HG03064 (cell line): ENCODE data around the gene DPEP2NB.
"Not testable (repeated sequence)": the region's sequence is repeated elsewhere in the genome, so short reads cannot be mapped to it uniquely, and the experiment has no call there.

Source experiments
- ATAC-seq: cut with Tn5 transposase; IDR thresholded peaks from one replicate; pipeline ENCODE4 v1.9.1; 2021; ENCODE audit warnings: low read depth; ENCODE audit not compliant: unreplicated experiment

DPEP2NB gene

GRCh38 chr16:67987460-67988160, 28.1 kb downstream of the DPEP2NB start:
- ATAC-seq = no peak

GRCh38 chr16:67986949-67987348, 28.8 kb downstream of the DPEP2NB start:
- ATAC-seq = no peak

GRCh38 chr16:67982011-67982696, 33.6 kb downstream of the DPEP2NB start:
- no peak for ATAC-seq

- ATAC-seq = no peak
Observed at GRCh38 chr16:67979955-67980678, 35.6 kb downstream of the DPEP2NB start, which contains the start of gene DPEP3. Gene DPEP3 (minus strand): TSS chr16:67980499. CDS start chr16:67980380, 119 bp downstream.

- ATAC-seq = no peak
Observed at GRCh38 chr16:67977469-67978227, 38.1 kb downstream of the DPEP2NB start.

GRCh38 chr16:67977005-67977404, 38.7 kb downstream of the DPEP2NB start:
- no peak for ATAC-seq

GRCh38 chr16:67976205-67976604, 39.5 kb downstream of the DPEP2NB start:
- ATAC-seq = no peak

GRCh38 chr16:67975321-67976105, 40.2 kb downstream of the DPEP2NB start:
- ATAC-seq = no peak

- ATAC-seq = not testable (repeated sequence)
Observed at GRCh38 chr16:67972285-67972684, 43.4 kb downstream of the DPEP2NB start.

GRCh38 chr16:67971111-67971510, 44.6 kb downstream of the DPEP2NB start:
- no peak for ATAC-seq

- no peak for ATAC-seq
Observed at GRCh38 chr16:67969254-67970039, 46.3 kb downstream of the DPEP2NB start.

GRCh38 chr16:67968400-67969253, 47.1 kb downstream of the DPEP2NB start, which contains the start of gene SLC12A4:
Gene SLC12A4 (minus strand): TSS chr16:67968637. CDS start chr16:67968553, 84 bp downstream.
- ATAC-seq = peak; percentile 77

- ATAC-seq = peak; percentile 38
Observed at GRCh38 chr16:67967958-67968399, 47.7 kb downstream of the DPEP2NB start.

GRCh38 chr16:67967183-67967957, 48.3 kb downstream of the DPEP2NB start:
- ATAC-seq = no peak

- ATAC-seq = no peak
Observed at GRCh38 chr16:67966549-67967182, 49.0 kb downstream of the DPEP2NB start.

- ATAC-seq = no peak
Observed at GRCh38 chr16:67965668-67966548, 49.8 kb downstream of the DPEP2NB start.
